NCI-H82 (cell line): Measurements from ENCODE around the gene UNC13B.

ENCODE experiments used
- DNase-seq: peaks from one replicate; lab custom pipeline; 2025; lab: John Stamatoyannopoulos, UW

Gene UNC13B

GRCh38 chr9:35431467-35431866, 269.7 kb downstream of the UNC13B start:
- DNase-seq: no peak

DNA sequence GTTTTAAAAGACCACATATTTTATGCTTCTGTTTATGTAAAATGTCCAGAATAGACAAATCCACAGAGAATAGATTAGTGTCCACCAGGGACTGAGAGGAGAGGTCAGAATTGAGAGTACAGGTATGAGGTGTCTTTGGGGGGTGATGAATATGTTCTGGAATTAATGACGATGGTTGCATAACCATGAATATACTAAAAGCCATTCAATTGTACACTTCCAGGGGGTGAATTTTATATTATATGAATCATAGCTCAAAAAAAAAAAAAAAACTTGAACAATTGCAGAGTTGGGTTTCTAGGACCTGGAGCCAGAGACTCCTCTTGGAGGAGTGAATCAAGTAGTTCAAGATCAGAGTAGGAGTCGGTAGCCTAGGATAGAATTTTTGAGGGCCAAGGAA, 270.3 kb downstream of the UNC13B start:
- DNase-seq: no peak

GRCh38 chr9:35436933-35437332, 275.1 kb downstream of the UNC13B start:
- DNase-seq: no peak

GRCh38 chr9:35446012-35446411, 284.2 kb downstream of the UNC13B start:
- no peak for DNase-seq

DNA sequence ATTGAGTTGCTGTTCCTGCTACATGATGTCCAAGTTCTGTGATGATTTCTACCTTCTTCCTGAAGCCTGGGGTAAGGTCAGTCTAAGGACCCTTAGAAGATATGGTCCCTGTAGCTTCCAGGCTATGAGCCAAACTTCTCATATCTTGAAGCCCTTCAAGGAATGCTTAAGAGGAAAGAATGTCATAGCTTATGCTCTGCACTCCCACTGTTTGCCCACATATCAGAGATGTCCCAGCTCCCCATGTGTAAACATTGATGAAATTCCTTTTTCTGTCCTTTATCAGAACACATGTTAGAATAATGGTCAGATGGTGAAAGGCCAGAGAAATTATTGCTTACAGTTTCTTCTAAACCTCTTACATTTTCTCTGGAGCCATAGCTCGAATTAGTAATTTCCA, 286.7 kb downstream of the UNC13B start:
- no peak for DNase-seq

GRCh38 chr9:35452481-35452880, 290.7 kb downstream of the UNC13B start:
- peak; percentile 6 for DNase-seq

DNA sequence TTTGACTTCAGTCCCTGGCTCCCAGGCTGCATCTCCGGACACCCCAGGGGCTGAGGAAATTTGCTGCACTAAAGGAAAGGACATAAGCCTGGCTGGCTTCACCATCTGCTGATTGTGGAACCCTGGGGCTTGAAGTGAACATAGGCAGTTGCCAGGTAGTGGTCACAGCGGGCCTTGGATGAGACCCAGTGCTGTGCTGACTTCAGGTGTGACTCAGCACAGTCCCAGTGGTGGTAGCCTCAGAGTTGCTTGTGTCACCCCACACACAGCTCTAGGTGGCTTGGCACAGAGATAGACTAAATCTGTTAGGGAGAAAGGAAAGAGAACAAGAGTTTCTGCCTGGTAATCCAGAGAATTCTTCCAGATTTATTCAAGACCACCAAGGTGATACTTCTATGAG, 292.0 kb downstream of the UNC13B start:
- no peak for DNase-seq
